HEK293 (cell line): ENCODE measurements around the gene DICER1.

Source experiments
- CTCF ChIP-seq: fragments of 450-650 bp; formaldehyde crosslinking; IDR thresholded peaks from 2 replicates; pipeline ENCODE4 v1.5.1; 2016; ENCODE audit warnings: missing biosample characterization, missing genetic modification characterization
- REST ChIP-seq: fragments of 450-650 bp; formaldehyde crosslinking; IDR thresholded peaks from 2 replicates; pipeline ENCODE4 v1.5.1; 2016; ENCODE audit warnings: missing biosample characterization, missing genetic modification characterization
- ZNF146 ChIP-seq: fragments of 450-650 bp; formaldehyde crosslinking; IDR thresholded peaks from 2 replicates; pipeline ENCODE4 v1.5.1; 2016; ENCODE audit warnings: missing biosample characterization, missing genetic modification characterization
- ZNF707 ChIP-seq: fragments of 450-650 bp; formaldehyde crosslinking; IDR thresholded peaks from 2 replicates; pipeline ENCODE4 v1.5.1; 2016; ENCODE audit warnings: missing biosample characterization, missing genetic modification characterization

- TF ChIP-seq CTCF (no peak), REST (tag by site-specific recombination) (no peak), ZNF707 (tag by site-specific recombination) (no peak), ZNF146 (tag by site-specific recombination) (no peak)
Observed at GRCh38 chr14:95190857-95191256, 33.5 kb upstream of the DICER1 start.
